ENCODE results near the gene TMEM131. TPM values are rescaled to one million over a fixed set of nuclear protein-coding genes. Genes with fewer than 3 reads are reported as not detected.
"Not testable (repeated sequence)": the region's sequence is repeated elsewhere in the genome, so short reads cannot be mapped to it uniquely, and the experiment has no call there.

TMEM131 gene
- total RNA-seq, 1 experiment from 2014 or later: 28.9 TPM

DNA sequence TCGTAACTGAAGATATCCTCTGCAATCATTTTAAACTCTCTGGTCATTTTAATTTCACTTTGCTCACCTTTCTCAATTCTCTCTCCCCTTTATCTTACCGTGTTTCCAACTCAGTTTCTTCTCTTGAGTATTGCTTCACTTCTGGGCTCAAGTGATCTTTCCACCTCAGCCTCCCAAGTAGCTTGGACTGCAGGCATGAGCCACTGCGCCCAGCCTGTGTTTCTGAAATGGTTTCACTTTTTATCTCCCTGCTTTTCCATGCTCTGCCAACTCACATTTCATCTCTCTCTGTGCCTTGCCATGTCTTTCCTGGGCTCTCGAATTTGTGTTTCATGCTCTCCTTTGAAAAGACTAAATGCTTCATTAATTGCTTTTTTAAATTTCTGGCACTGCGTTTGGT, 30.5 kb upstream of the TMEM131 start:
- Histone ChIP-seq H3K27me3 (replicated peaks; ENCODE audit: insufficient read depth, low read depth, low read length, poor library complexity) (peaks cover 10% of the 10 kb centered on the region), H3K27ac (ENCODE audit: low read depth, low read length, poor library complexity, severe bottlenecking) (no peak overlapping the region), H3K36me3 (ENCODE audit: insufficient read depth, low read length, poor library complexity, severe bottlenecking) (no peaks in the 10 kb centered on the region), H3K9me3 (ENCODE audit: low read depth, low read length, poor library complexity, severe bottlenecking) (no peaks in the 10 kb centered on the region), H3K4me1 (ENCODE audit: insufficient read depth, low read length, poor library complexity, severe bottlenecking) (no peaks in the 10 kb centered on the region), H3K4me3 (ENCODE audit: low read depth, low read length, poor library complexity, severe bottlenecking) (peak overlapping the region; percentile 18)
- CTCF ChIA-PET: no interaction called here
- intact Hi-C loops (cut with micrococcal nuclease; ENCODE audit: unreplicated experiment): no loop called here
- no peak for TF ChIP-seq EZH2 (IDR thresholded peaks at IDR 0.05; ENCODE audit: borderline replicate concordance, low read depth, low read length, poor library complexity, severe bottlenecking)
- TF ChIP-seq, protein P1, sequence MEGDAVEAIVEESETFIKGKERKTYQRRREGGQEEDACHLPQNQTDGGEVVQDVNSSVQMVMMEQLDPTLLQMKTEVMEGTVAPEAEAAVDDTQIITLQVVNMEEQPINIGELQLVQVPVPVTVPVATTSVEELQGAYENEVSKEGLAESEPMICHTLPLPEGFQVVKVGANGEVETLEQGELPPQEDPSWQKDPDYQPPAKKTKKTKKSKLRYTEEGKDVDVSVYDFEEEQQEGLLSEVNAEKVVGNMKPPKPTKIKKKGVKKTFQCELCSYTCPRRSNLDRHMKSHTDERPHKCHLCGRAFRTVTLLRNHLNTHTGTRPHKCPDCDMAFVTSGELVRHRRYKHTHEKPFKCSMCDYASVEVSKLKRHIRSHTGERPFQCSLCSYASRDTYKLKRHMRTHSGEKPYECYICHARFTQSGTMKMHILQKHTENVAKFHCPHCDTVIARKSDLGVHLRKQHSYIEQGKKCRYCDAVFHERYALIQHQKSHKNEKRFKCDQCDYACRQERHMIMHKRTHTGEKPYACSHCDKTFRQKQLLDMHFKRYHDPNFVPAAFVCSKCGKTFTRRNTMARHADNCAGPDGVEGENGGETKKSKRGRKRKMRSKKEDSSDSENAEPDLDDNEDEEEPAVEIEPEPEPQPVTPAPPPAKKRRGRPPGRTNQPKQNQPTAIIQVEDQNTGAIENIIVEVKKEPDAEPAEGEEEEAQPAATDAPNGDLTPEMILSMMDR (conservative IDR thresholded peaks at IDR 0.05; ENCODE audit: low read depth, low read length): no peak
- POLR2A ChIA-PET (ENCODE audit: low non-redundant PET): no interaction called here
- DNase-seq (ENCODE audit: low spot score): no peak
- BruUV-seq (replicated peaks): no TSS peak

DNA sequence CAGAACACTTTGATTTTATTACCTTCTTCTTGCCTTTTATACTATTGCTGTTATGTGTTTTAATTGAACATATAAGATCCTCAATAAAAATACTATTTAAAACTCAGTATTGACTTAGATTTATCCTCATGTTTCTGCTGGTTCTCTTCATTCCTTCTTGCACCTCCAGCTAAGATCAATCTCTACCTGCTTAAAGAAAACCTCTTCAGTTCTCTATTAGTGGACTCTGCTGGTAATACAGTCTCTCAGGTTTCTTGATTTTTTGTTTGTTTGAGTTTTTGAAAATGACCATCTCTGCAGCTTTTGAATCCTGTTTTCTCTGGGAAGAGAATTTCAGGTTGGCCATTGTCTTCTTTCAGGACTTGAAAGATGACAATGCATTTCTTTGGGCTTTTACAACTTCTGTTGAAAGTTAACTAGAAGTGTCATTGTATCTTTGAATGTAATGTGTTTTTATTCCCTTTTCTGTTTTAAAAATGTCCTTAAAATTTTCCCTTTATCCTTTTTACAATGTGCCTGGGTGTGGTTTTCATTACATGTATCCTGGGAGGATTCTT, 29.8 kb upstream of the TMEM131 start:
- no TSS peak for BruUV-seq (replicated peaks)
- H3K4me3 ChIP-seq (ENCODE audit: low read depth, low read length, poor library complexity, severe bottlenecking): no peak overlapping the region
- H3K27me3 ChIP-seq (replicated peaks; ENCODE audit: insufficient read depth, low read depth, low read length, poor library complexity): peaks cover 10% of the 10 kb centered on the region
- intact Hi-C loops (cut with micrococcal nuclease; ENCODE audit: unreplicated experiment): no loop called here
- H3K27ac ChIP-seq (ENCODE audit: low read depth, low read length, poor library complexity, severe bottlenecking): no peak overlapping the region
- CTCF ChIA-PET: no interaction called here
- TF ChIP-seq EZH2 (IDR thresholded peaks at IDR 0.05; ENCODE audit: borderline replicate concordance, low read depth, low read length, poor library complexity, severe bottlenecking): no peak
- TF ChIP-seq, protein P1 (conservative IDR thresholded peaks at IDR 0.05; ENCODE audit: low read depth, low read length): no peak
- POLR2A ChIA-PET (ENCODE audit: low non-redundant PET): no interaction called here
- H3K36me3 ChIP-seq (ENCODE audit: insufficient read depth, low read length, poor library complexity, severe bottlenecking): no peaks in the 10 kb centered on the region
- H3K9me3 ChIP-seq (ENCODE audit: low read depth, low read length, poor library complexity, severe bottlenecking): no peaks in the 10 kb centered on the region
- no peaks in the 10 kb centered on the region for H3K4me1 ChIP-seq (ENCODE audit: insufficient read depth, low read length, poor library complexity, severe bottlenecking)
- no peak for DNase-seq (ENCODE audit: low spot score)

DNA sequence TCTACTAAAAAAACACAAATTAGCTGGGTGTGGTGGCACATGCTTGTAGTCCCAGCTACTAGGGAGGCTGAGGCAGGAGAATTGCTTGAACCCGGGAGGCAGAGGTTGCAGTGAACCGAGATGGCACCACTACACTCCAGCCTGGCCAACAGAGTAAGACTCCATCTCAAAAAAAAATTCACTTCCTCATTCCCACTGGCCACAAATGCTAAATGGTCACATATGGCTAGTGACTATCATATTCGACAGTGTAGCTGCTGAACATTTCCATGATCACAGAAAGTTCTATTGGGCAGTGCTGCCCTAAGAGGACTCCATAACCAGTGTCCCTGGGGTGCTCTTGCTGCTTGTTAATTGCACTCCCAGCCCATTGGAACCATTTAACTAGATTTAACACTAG, 26.3 kb upstream of the TMEM131 start:
- CTCF ChIA-PET; H3K9me3 ChIP-seq (ENCODE audit: low read depth, low read length, poor library complexity, severe bottlenecking); H3K4me3 ChIP-seq (ENCODE audit: low read depth, low read length, poor library complexity, severe bottlenecking); H3K4me1 ChIP-seq (ENCODE audit: insufficient read depth, low read length, poor library complexity, severe bottlenecking); BruUV-seq (replicated peaks); H3K36me3 ChIP-seq (ENCODE audit: insufficient read depth, low read length, poor library complexity, severe bottlenecking); H3K27ac ChIP-seq (ENCODE audit: low read depth, low read length, poor library complexity, severe bottlenecking); intact Hi-C loops (cut with micrococcal nuclease; ENCODE audit: unreplicated experiment); DNase-seq (ENCODE audit: low spot score): not testable (repeated sequence)
- POLR2A ChIA-PET (ENCODE audit: low non-redundant PET): interaction anchor here (0.6 kb wide), 1 partner anchor 34 kb away, joined by 3 read pairs; no protein-coding TSS in a partner anchor
- H3K27me3 ChIP-seq (replicated peaks; ENCODE audit: insufficient read depth, low read depth, low read length, poor library complexity): peaks cover 10% of the 10 kb centered on the region
